CMK (cell line): ENCODE data around the gene TAS1R2.

Experiments
- DNase-seq: peaks from one replicate; pipeline ENCODE4 v3.0.0-alpha.2; 2010; ENCODE audit warnings: low read depth

TAS1R2 gene

GRCh38 chr1:18819986-18820790 lies 39.3 kb downstream of the TAS1R2 start:
- no peak for DNase-seq

- no peak for DNase-seq
These were observed 40.3 kb downstream of the TAS1R2 start for GRCh38 chr1:18819203-18819602.

- DNase-seq, result no peak
These were observed 41.5 kb downstream of the TAS1R2 start for GRCh38 chr1:18817795-18818435.

- no peak for DNase-seq
These were observed 42.1 kb downstream of the TAS1R2 start for GRCh38 chr1:18817316-18817715.

- DNase-seq, result no peak
These were observed 42.7 kb downstream of the TAS1R2 start for GRCh38 chr1:18816808-18817207.

GRCh38 chr1:18814874-18815531 lies 44.5 kb downstream of the TAS1R2 start:
- DNase-seq, result no peak

- no peak for DNase-seq
These were observed 45.0 kb downstream of the TAS1R2 start for GRCh38 chr1:18814425-18814824.

- no peak for DNase-seq
These were observed 47.0 kb downstream of the TAS1R2 start for GRCh38 chr1:18812453-18812939.

- DNase-seq, result no peak
These were observed 47.6 kb downstream of the TAS1R2 start for GRCh38 chr1:18811733-18812452.

GRCh38 chr1:18809953-18810899 lies 49.2 kb downstream of the TAS1R2 start:
- no peak for DNase-seq

- no peak for DNase-seq
These were observed 50.9 kb downstream of the TAS1R2 start for GRCh38 chr1:18808550-18808949.

- no peak for DNase-seq
These were observed 52.0 kb downstream of the TAS1R2 start for GRCh38 chr1:18807334-18808063.

- no peak for DNase-seq
These were observed 53.3 kb downstream of the TAS1R2 start for GRCh38 chr1:18805925-18806849.

GRCh38 chr1:18805150-18805879 lies 54.1 kb downstream of the TAS1R2 start:
- DNase-seq, result no peak

- no peak for DNase-seq
These were observed 55.6 kb downstream of the TAS1R2 start for GRCh38 chr1:18803851-18804250.

- no peak for DNase-seq
These were observed 56.2 kb downstream of the TAS1R2 start for GRCh38 chr1:18803151-18803791.

GRCh38 chr1:18802231-18802630 lies 57.2 kb downstream of the TAS1R2 start:
- no peak for DNase-seq

- DNase-seq, result no peak
These were observed 59.2 kb downstream of the TAS1R2 start for GRCh38 chr1:18800258-18800657.
